GM12872 (cell line): ENCODE measurements around the gene DIPK1B.

Experiments used
- CTCF ChIP-seq: IDR thresholded peaks from 3 replicates; pipeline ENCODE4 v1.5.1; 2011; ENCODE audit warnings: low read depth, mild to moderate bottlenecking, low read length, moderate library complexity; ENCODE audit not compliant: insufficient read depth

DIPK1B gene

DNA sequence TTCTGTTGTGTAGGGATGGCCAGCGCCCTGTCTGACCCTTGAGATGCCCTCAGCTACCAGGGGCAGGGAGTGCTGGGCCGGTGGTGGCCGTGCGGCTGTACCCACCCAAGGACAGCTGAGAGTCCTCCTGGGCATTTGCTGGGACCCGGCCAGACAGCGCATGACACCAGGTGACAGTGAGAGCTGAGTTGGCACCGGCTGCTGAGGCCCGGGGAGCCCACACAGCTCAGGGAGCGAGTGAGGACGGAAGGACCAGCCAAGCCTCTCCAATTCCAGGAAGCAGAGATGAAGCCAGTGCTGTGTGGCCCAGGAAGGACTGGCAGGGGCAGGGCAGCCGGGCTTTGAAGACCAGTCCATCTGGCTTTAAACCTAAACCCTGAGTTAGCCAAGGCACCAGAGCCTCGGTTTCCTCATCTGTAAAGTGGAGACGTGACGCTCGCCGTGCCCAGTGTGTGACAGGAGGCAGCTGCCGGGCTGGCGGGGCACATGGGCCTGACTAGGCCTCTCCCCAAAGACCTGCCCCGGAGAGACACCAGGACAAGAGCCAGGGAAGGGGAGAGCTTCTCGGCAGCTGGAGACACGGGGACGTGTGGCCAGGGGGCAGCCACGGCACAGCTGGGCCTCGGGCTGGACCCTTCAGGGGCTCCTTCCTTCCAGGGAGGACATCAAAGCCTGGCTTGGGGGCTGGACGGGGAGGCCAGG, 22.1 kb upstream of the DIPK1B start:
- no peak for TF ChIP-seq CTCF

GRCh38 chr9:136690806-136691261, 21.5 kb upstream of the DIPK1B start:
- TF ChIP-seq CTCF = no peak

- no peak for TF ChIP-seq CTCF
Observed at GRCh38 chr9:136691316-136692184, 20.8 kb upstream of the DIPK1B start.

- TF ChIP-seq CTCF = no peak
Observed at GRCh38 chr9:136692185-136693134, 19.9 kb upstream of the DIPK1B start.

DNA sequence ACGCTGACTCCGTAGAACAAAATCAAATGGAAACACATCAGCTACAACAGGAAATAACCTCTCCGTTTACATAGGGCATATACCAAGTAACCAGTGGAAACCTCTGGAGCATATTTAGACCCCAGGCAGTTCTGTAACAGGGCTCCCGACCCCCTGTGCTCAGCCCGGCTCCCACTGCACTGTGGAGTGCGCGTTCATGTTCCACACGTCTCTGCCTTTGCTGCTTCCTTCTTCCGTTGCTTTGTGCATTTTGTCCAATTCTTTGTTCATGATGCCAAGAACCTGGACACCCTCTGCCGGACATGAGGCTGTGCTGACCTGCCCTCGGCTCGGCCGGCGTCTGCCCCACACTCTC, 19.3 kb upstream of the DIPK1B start:
- TF ChIP-seq CTCF = no peak

- no peak for TF ChIP-seq CTCF
Observed at GRCh38 chr9:136693490-136694162, 18.7 kb upstream of the DIPK1B start.
